GDM1 (cell line): ENCODE results near the gene SMARCD1.
A peak's percentile ranks its signal among the peaks of the same experiment; 100 is the strongest.
"Not testable (repeated sequence)": the region's sequence is repeated elsewhere in the genome, so short reads cannot be mapped to it uniquely, and the experiment has no call there.

ENCODE experiments used
- DNase-seq: peaks from one replicate; lab custom pipeline; 2025; lab: John Stamatoyannopoulos, UW

SMARCD1 gene

GRCh38 chr12:50077099-50077498, 8.0 kb upstream of the SMARCD1 start:
- no peak for DNase-seq

GRCh38 chr12:50078281-50078680, 6.9 kb upstream of the SMARCD1 start:
- DNase-seq: no peak

DNA sequence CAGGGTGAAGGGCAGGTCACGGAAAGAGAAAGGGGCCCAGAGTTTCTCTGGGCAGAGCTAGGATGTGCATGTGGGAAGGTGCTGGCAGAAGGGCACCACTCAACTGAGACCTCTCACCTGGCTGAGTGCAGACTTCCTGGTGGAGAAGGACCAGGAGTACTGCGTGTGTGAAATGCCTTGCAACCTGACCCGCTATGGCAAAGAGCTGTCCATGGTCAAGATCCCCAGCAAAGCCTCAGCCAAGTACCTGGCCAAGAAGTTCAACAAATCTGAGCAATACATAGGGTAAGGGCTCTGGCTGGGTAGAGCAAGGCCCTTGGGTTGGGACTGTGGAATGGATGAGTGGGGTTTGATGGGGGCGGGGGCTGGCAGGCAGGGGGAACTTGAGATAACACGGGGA, 5.4 kb upstream of the SMARCD1 start:
- DNase-seq: no peak

GRCh38 chr12:50081096-50081808, 3.9 kb upstream of the SMARCD1 start:
- DNase-seq: no peak

DNA sequence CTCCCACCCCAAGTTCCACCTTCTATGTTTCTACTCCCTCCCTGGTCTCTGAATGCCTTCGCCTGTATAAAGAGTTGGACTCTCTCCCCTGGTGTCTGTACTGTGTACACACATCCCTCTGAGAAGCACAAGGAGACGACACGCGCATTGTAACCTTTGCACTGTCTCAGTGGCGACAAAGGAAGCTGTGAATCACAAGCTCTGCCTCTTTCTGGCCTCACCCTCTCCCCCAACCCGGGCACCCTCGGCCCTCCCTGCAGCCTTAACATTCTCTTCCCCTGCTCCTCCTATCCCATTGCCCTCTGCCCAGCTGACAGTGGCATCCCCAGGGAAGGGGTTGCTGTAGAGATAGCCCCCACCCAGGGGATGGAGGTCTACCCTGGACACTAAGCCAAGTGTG, 2.5 kb upstream of the SMARCD1 start:
- no peak for DNase-seq

DNA sequence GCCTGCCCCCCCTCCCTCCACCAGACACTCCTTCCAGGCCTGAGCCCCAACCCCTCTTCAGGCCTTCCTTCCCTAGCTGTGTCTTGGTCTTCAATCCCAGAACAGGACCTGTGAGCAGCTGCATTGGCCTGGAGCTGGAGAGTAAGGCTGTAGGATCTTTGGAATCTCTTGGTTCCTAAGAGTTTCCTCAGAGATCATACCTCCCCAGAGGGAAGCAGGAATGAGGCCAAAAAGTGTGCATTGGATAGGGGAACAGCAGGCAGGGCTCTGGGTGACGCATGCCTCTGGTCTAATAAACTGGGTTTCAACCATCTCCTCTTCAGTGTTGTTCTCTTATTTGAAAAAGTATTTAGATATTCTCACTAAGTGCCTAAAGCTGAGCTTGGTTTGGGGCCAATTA, 1.8 kb upstream of the SMARCD1 start:
- DNase-seq: no peak

DNA sequence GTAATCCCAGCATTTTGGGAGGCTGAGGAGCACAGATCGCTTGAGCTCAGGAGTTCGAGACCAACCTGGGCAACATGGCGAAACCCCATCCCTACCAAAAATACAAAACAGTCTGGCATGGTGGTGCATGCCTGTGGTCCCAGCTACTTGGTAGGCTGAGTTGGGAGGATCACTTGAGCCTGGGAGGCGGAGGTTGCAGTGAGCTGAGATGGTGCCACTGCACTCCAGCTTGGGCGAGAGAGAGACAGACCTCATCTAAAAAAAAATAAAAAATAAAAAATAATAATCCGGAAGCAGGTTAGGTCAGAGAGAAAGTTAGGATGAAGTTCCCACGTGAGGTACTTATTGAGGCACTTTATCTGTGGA, 750 bp upstream of the SMARCD1 start:
- DNase-seq: not testable (repeated sequence)

DNA sequence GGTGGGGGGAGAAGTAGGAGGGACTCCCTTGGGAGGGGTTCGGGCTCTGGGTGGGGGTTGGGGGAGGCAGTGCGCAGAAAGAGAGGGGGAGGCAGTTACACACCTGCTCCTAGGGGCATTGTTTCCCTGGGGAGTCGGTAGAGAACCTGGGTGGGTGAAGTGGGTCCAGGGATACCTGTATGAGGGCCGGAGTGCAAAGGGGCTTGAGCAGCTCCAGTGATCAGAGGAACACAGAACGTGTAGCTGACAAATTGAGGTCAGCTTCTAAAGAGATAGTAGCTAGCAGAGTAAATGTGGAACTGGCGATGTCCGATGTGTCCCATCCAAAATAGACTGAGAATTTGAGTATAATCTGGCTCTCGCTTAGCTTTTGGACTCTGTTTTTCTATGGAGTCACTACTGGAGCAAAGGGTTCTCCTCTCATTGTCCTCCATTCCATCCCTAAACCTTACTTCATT, 502 bp downstream of the SMARCD1 start:
- no peak for DNase-seq

- DNase-seq: no peak
Measured at GRCh38 chr12:50086148-50086547, 1.0 kb downstream of the SMARCD1 start.

DNA sequence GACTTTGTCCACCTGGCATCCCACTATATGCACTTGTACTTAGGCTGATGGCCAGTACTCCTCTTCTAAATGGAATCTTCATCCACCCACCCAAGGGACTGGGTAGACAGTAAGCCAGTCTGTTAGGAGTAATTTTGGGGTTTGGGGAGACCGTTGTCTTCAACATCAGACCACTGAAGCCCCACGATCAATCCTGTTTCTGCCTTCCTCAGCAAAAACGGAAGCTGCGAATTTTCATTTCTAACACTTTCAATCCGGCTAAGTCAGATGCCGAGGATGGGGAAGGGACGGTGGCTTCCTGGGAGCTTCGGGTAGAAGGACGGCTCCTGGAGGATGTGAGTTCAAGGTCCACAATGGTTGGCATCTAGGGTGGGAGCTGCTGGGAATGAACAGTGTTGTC, 2.0 kb downstream of the SMARCD1 start:
- no peak for DNase-seq

GRCh38 chr12:50087995-50088394, 2.9 kb downstream of the SMARCD1 start:
- DNase-seq: no peak

DNA sequence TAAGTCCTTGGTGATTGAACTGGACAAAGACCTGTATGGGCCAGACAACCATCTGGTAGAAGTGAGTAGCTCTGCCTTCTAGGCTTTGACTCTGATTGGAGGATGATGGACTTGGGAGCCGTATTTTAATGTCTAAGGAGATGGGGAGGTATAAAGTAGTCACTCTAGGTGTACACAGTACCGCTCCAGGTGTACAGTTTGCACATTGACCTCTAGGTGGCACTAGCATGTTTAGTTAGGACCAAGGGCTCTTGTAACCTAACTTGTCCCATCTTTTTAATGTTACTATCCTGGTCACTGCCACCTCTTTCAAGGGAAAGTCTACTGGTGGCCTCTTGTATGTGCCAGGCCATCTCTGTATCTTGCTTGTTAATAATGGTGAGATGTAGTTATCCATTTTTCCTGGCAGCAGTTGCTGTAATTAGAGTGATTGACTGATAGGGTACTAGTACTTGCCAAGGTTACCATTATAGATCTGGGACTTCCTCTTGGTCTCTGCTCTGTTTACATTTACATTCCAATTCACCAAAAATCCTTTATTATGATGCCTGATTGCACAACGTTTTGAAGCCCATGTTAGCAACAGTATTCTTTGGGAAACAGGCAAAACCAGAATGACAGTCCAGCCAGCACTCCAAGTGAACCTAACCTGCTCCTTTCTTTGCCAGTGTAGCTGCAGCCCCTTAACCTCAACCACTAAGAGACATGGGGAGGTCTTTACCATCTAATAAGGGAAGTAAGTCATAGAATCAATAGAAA, 3.6 kb downstream of the SMARCD1 start:
- DNase-seq: peak; percentile 19

DNA sequence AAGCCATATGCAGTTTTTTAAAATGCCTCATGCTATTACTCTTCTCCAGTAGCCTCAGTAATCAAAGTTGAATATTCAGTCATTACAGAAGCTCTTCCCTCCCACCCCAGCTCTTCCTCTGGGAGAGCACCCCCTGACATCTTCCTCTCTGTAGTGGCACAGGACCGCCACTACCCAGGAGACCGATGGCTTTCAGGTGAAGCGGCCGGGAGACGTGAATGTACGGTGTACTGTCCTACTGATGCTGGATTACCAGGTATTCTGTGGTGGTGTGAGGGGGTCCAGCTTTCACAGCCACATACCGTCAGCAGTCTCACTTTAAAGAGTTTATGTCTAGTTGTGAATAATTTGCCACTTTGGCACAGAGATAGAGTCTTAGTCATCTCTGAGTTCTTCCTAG, 4.6 kb downstream of the SMARCD1 start:
- no peak for DNase-seq

DNA sequence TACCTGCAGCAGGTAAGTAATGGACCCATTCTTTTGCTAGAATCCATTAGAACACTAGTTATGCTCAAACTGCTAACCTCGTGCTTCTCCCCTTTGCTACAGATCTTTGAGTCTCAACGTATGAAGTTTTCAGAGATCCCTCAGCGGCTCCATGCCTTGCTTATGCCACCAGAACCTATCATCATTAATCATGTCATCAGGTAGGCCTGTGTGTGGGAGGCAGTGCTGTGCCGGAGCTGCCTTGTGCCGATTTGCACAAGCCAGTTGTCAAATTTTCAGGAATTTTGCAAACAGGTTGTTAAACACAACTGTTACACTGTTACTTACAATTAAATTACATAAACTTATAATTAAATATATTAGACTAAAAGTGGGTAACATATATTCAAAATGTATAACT, 5.2 kb downstream of the SMARCD1 start:
- no peak for DNase-seq

- no peak for DNase-seq
Measured at GRCh38 chr12:50097952-50098351, 12.8 kb downstream of the SMARCD1 start.

DNA sequence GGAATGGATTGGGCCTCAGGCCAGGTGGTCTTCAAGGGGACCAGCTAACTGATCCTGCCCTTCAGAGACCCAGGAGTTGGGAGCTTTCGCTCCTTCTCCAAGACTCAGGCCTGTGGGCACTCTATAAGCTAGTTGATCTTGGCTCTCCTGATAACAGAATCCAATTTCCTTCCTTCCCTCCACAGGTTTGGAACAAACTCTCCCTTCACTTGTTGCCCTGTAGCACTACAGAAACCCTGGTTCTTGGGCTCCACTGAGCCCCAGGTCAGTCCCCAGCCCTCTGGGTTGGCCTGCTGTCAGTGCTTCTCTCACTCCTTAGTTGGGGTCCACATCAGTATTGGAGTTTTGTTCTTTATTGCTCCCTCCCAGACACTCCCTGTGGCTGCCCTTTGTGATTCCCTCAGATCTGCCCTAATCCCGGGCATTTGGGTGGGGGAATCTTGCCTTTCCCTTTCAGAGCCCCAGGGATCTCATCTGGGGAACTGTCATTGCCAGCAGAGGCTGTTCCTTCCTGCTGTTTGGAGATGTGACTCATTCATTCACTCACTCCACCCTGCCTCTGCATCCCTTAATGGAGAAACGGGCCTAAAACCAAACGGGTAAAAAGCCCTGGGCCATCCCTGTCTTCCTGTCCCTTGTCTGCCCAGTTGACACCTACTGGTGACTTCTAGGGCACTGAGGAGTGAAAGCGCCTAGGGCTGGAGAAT, 14.3 kb downstream of the SMARCD1 start:
- DNase-seq: no peak

- no peak for DNase-seq
Measured at GRCh38 chr12:50100561-50100960, 15.4 kb downstream of the SMARCD1 start.

- no peak for DNase-seq
Measured at GRCh38 chr12:50101663-50102062, 16.5 kb downstream of the SMARCD1 start.

- no peak for DNase-seq
Measured at GRCh38 chr12:50102131-50102531, 17.0 kb downstream of the SMARCD1 start.

DNA sequence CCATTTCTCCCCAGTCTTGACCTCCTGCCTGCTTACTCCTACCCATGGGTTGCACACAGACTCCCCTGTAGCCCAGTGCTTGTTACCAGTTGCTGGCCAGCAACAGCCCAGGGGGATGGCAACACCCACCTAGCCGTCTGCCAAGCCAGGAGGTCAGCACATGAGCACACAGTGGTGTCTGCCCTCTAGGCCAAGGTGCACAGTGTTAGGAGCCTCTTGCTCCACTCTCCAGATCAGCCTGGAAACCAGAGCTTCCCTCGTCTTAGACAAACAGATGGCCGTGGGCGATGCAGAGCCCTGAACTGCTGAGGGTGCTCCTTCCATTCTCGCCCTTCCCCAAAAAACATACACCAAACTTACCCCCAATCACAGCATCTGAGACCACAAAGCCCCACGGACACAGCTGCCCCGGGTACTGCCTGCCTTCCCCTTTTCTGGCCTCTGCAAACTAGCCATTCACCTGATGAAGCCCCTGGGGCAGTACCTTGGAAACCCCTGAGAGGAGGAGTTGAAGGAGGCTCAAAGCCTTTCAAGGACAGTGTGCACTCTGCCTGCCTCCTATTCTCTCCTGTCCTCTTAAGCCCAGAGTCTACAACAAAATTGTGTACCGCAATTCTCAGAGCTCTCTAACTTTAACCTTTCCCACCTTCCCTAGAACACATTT, 17.6 kb downstream of the SMARCD1 start:
- DNase-seq: no peak

GRCh38 chr12:50103351-50103750, 18.2 kb downstream of the SMARCD1 start:
- DNase-seq: no peak

- DNase-seq: no peak
Measured at GRCh38 chr12:50103767-50104321, 18.7 kb downstream of the SMARCD1 start, which contains the start of gene GPD1. Gene GPD1, plus strand, starts transcription at chr12:50104008. Its CDS starts 43 bp downstream, at chr12:50104051.
